HepG2 (cell line): Measurements from ENCODE around the gene CPM. TPM values are rescaled to one million over a fixed set of nuclear protein-coding genes. Genes with fewer than 3 reads are reported as not detected.

Experiments used
- CREB1 ChIP-seq, 2 experiments: fragments of 450-650 bp in 1 of 2; IDR thresholded peaks; 2 replicates each; pipeline ENCODE4 v1.6.1; 2016 to 2017; ENCODE audit warnings: control low read depth in 1 of 2, mild to moderate bottlenecking in 1 of 2, missing compliant biosample characterization in 1 of 2, missing genetic modification characterization in 1 of 2
- GTF3A ChIP-seq: sonication (generic); formaldehyde crosslinking; conservative IDR thresholded peaks from 2 replicates; pipeline ENCODE4 v1.4.0; 2020; ENCODE audit warnings: mild to moderate bottlenecking, missing genetic modification reagents
- KDM4B ChIP-seq: sonication (generic); formaldehyde crosslinking; IDR thresholded peaks from 2 replicates; pipeline ENCODE4 v1.4.0; 2020; ENCODE audit warnings: missing genetic modification reagents
- MEF2D ChIP-seq: sonication (generic); formaldehyde crosslinking; IDR thresholded peaks from 2 replicates; pipeline ENCODE4 v1.5.1; 2020; ENCODE audit warnings: mild to moderate bottlenecking, missing genetic modification reagents
- MIXL1 ChIP-seq: IDR thresholded peaks from 2 replicates; pipeline ENCODE4 v1.6.1; 2016
- PBX3 ChIP-seq: sonication (generic); formaldehyde crosslinking; IDR thresholded peaks from 2 replicates; pipeline ENCODE4 v1.8.1; 2023; ENCODE audit warnings: missing genetic modification reagents, inconsistent platforms, borderline replicate concordance
- PPARG ChIP-seq: conservative IDR thresholded peaks from 2 replicates; pipeline ENCODE4 v1.6.1; 2016; ENCODE audit warnings: missing biosample characterization, missing genetic modification reagents
- RARA ChIP-seq: IDR thresholded peaks from 2 replicates; pipeline ENCODE4 v1.6.1; 2016; ENCODE audit warnings: missing genetic modification reagents, missing compliant biosample characterization
- SMAD3 ChIP-seq: sonication (generic); formaldehyde crosslinking; IDR thresholded peaks from 2 replicates; pipeline ENCODE4 v1.4.0; 2020; ENCODE audit warnings: missing genetic modification reagents
- SP5 ChIP-seq: IDR thresholded peaks from 2 replicates; pipeline ENCODE4 v1.6.1; 2016; ENCODE audit warnings: low read depth, borderline replicate concordance
- TFDP1 ChIP-seq: IDR thresholded peaks from 2 replicates; pipeline ENCODE4 v1.6.1; 2016; ENCODE audit warnings: missing compliant biosample characterization, missing genetic modification reagents, borderline replicate concordance
- TGIF2 ChIP-seq: IDR thresholded peaks from 2 replicates; pipeline ENCODE4 v1.6.1; 2016; ENCODE audit warnings: control low read depth, missing compliant biosample characterization
- WIZ ChIP-seq: sonication (generic); formaldehyde crosslinking; IDR thresholded peaks from 2 replicates; pipeline ENCODE4 v1.5.1; 2020; ENCODE audit warnings: mild to moderate bottlenecking, missing genetic modification reagents
- XRCC5 ChIP-seq: fragments of 200-400 bp; formaldehyde crosslinking; optimal IDR thresholded peaks from 2 replicates; pipeline ENCODE3; 2017; ENCODE audit warnings: mild to moderate bottlenecking, low read length
- ZFP41 ChIP-seq: sonication (generic); formaldehyde crosslinking; IDR thresholded peaks from 2 replicates; pipeline ENCODE4 v1.4.0; 2020; ENCODE audit warnings: mild to moderate bottlenecking, missing genetic modification reagents, borderline replicate concordance
- ZNF12 ChIP-seq: sonication (generic); formaldehyde crosslinking; IDR thresholded peaks from 2 replicates; pipeline ENCODE4 v1.5.0; 2020; ENCODE audit warnings: missing genetic modification reagents
- ZNF773 ChIP-seq: sonication (generic); formaldehyde crosslinking; IDR thresholded peaks from 2 replicates; pipeline ENCODE4 v1.4.0; 2020; ENCODE audit warnings: missing genetic modification reagents, borderline replicate concordance
- ZSCAN25 ChIP-seq: sonication (generic); formaldehyde crosslinking; IDR thresholded peaks from 2 replicates; pipeline ENCODE4 v1.8.0; 2022; ENCODE audit warnings: mild to moderate bottlenecking, missing genetic modification reagents
- polyA plus RNA-seq, 8 experiments: library from polyadenylated mRNA; depleted of rRNA in 3 of 8; stranded (reverse) in 7 of 8; unstranded in 1 of 8; fragments of >200 nt; fragmentation: Illumina TruSeq in 4 of 8; extraction: Trizol in 4 of 8; gene quantifications; 2 replicates each; pipeline versions ENCODE4 v1.2.1 to v1.2.3, GENCODE V29; 2011 to 2016; ENCODE audit warnings: low read depth in 4 of 8, missing spikeins in 1 of 8, mixed read lengths in 1 of 8; ENCODE audit not compliant: insufficient read depth in 1 of 8
- total RNA-seq, 5 experiments: library from RNA; depleted of rRNA; stranded (reverse); fragments of >200 nt; fragmentation: Illumina TruSeq; extraction: Trizol; gene quantifications; 2 replicates each; pipeline ENCODE4 v1.2.3, GENCODE V29; 2016; ENCODE audit warnings: low read depth in 1 of 5
- TF ChIP-seq, protein P1 (sequence below): sonication (generic); formaldehyde crosslinking; IDR thresholded peaks from 2 replicates; pipeline ENCODE4 v1.8.1; 2023; ENCODE audit warnings: mild to moderate bottlenecking, inconsistent platforms, moderate library complexity, missing genetic modification reagents, borderline replicate concordance
- TF ChIP-seq, protein P2 (sequence below): sonication (generic); formaldehyde crosslinking; IDR thresholded peaks from 2 replicates; pipeline ENCODE4 v1.4.0; 2020; ENCODE audit warnings: missing genetic modification reagents
- TF ChIP-seq, protein P3 (sequence below): sonication (generic); formaldehyde crosslinking; conservative IDR thresholded peaks from 2 replicates; pipeline ENCODE4 v1.4.0; 2020; ENCODE audit warnings: missing genetic modification reagents

The CPM gene
- total and polyA plus RNA-seq, 2 of the 13 experiments (the other 11 are each of a cell fraction or from before 2014, with no cell fraction given), result not detected

- TF ChIP-seq SMAD3 (peak; percentile 90; the same call in 1 of the 2 replicates), TFDP1 (CRISPR knock-in tag) (peak; percentile 47; the same call in 1 of the 2 replicates), PPARG (CRISPR knock-in tag) (peak; percentile 91), TGIF2 (CRISPR knock-in tag) (no peak), CREB1 (IDR thresholded peaks at IDR 0.05) (no peak), CREB1 (CRISPR knock-in tag; IDR thresholded peaks at IDR 0.05) (no peak), RARA (CRISPR knock-in tag) (peak; percentile 97), ZNF773 (CRISPR knock-in tag) (0 out of 2 replicates have a peak, but pooled peaks have one; percentile 27), WIZ (CRISPR knock-in tag) (no peak), SP5 (CRISPR knock-in tag) (peak; percentile 87), ZSCAN25 (CRISPR knock-in tag) (peak; percentile 45; the same call in 1 of the 2 replicates), XRCC5 (peak; percentile 0), MIXL1 (peak; percentile 61; the same call in 1 of the 2 replicates), MEF2D (CRISPR knock-in tag) (peak; percentile 51; the same call in 1 of the 2 replicates), ZNF12 (CRISPR knock-in tag) (0 out of 2 replicates have a peak, but pooled peaks have one; percentile 12), PBX3 (0 out of 2 replicates have a peak, but pooled peaks have one; percentile 16), ZFP41 (CRISPR knock-in tag) (no peak), GTF3A (CRISPR knock-in tag) (no peak), KDM4B (CRISPR knock-in tag) (peak; percentile 82; the same call in 1 of the 2 replicates)
- TF ChIP-seq, protein P1, sequence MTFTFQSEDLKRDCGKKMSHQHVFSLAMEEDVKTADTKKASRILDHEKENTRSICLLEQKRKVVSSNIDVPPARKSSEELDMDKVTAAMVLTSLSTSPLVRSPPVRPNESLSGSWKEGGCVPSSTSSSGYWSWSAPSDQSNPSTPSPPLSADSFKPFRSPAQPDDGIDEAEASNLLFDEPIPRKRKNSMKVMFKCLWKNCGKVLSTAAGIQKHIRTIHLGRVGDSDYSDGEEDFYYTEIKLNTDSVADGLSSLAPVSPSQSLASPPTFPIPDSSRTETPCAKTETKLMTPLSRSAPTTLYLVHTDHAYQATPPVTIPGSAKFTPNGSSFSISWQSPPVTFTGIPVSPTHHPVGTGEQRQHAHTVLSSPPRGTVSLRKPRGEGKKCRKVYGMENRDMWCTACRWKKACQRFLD (CRISPR knock-in tag), result no peak
- TF ChIP-seq, protein P2, sequence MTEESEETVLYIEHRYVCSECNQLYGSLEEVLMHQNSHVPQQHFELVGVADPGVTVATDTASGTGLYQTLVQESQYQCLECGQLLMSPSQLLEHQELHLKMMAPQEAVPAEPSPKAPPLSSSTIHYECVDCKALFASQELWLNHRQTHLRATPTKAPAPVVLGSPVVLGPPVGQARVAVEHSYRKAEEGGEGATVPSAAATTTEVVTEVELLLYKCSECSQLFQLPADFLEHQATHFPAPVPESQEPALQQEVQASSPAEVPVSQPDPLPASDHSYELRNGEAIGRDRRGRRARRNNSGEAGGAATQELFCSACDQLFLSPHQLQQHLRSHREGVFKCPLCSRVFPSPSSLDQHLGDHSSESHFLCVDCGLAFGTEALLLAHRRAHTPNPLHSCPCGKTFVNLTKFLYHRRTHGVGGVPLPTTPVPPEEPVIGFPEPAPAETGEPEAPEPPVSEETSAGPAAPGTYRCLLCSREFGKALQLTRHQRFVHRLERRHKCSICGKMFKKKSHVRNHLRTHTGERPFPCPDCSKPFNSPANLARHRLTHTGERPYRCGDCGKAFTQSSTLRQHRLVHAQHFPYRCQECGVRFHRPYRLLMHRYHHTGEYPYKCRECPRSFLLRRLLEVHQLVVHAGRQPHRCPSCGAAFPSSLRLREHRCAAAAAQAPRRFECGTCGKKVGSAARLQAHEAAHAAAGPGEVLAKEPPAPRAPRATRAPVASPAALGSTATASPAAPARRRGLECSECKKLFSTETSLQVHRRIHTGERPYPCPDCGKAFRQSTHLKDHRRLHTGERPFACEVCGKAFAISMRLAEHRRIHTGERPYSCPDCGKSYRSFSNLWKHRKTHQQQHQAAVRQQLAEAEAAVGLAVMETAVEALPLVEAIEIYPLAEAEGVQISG (CRISPR knock-in tag), result peak; percentile 80
- TF ChIP-seq, protein P3, sequence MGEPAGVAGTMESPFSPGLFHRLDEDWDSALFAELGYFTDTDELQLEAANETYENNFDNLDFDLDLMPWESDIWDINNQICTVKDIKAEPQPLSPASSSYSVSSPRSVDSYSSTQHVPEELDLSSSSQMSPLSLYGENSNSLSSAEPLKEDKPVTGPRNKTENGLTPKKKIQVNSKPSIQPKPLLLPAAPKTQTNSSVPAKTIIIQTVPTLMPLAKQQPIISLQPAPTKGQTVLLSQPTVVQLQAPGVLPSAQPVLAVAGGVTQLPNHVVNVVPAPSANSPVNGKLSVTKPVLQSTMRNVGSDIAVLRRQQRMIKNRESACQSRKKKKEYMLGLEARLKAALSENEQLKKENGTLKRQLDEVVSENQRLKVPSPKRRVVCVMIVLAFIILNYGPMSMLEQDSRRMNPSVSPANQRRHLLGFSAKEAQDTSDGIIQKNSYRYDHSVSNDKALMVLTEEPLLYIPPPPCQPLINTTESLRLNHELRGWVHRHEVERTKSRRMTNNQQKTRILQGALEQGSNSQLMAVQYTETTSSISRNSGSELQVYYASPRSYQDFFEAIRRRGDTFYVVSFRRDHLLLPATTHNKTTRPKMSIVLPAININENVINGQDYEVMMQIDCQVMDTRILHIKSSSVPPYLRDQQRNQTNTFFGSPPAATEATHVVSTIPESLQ (CRISPR knock-in tag), result 0 out of 2 replicates have a peak, but pooled peaks have one; percentile 33
Observed at GRCh38 chr12:68808388-68809189, 124.4 kb downstream of the CPM start (continued).
